HG02840 (cell line): Measurements from ENCODE around the gene TDO2.

ENCODE experiments used
- ATAC-seq: cut with Tn5 transposase; IDR thresholded peaks from one replicate; pipeline ENCODE4 v1.9.1; 2021; ENCODE audit warnings: mild to moderate bottlenecking, moderate library complexity, moderate number of reproducible peaks; ENCODE audit not compliant: unreplicated experiment, low FRiP score

Gene TDO2

DNA sequence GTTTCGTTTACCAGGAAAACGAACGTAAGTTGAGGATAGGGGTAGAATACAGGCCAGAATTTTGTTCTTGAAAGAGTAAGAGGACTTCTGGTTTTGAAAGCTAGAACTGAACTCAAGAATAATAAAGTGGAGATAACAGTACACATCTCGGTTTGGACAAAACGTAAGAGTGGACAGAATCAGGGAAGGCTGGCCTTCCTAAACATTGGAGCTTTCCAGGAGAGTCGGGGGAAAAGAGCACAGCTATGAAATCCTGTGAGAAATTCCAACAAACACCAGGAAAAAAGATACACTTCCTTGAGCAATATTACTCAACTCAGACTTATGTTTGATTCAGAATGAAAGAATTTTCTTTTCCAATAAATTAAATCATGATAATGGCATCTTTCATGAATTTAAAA, 49.0 kb downstream of the TDO2 start:
- no peak for ATAC-seq

DNA sequence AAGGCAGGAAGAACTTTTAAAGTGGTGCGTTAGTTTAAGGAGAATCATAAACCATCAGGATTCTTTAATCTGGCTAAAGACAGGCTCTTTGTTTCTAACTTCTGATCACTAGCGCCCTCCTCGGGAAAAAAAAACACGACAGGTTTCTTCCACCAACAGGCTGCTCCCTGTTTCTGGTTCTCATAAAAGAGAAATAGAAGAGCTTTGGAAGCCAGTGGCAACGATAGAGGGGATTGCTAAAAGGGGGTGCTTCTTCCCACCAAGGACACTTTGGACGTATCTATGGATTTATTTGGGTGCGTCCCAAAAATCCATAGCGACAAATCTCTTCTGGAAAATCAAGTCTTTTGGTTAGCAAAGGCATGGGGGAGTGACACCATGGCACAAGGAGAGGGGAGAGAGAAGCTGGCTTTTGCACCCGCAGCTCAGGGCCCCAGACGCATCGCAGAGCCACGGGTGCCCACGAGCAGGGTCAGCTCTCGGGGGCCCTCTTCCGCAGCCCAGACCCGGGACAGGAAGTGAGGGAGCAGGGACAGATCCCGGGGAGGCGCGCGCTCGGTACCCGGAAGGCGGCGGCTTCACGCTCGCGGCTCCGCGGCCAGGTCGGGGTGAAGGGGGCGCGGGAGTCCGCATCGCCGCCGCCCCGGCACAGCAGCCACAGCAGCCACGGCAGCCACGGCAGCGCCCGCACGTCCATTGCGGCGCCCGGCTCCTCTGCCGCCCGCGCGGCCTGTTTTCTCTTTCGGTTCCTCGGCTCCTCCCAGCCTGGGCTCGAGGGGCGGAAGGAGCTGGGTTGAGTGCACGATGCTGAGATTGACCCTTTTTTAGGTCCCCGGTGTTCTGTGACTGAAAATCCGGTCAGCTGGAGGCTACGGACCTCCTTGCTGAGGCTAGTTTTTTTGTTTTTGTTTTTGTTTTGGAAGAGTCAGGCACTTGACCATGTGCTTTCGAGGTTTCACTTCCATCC, 49.9 kb downstream of the TDO2 start, which contains the start of gene CTSO:
Gene CTSO, minus strand, starts transcription at position 716 of the 967 bp plus-strand sequence. Its CDS starts 19 bp downstream, at position 697.
- ATAC-seq: peak; percentile 97

DNA sequence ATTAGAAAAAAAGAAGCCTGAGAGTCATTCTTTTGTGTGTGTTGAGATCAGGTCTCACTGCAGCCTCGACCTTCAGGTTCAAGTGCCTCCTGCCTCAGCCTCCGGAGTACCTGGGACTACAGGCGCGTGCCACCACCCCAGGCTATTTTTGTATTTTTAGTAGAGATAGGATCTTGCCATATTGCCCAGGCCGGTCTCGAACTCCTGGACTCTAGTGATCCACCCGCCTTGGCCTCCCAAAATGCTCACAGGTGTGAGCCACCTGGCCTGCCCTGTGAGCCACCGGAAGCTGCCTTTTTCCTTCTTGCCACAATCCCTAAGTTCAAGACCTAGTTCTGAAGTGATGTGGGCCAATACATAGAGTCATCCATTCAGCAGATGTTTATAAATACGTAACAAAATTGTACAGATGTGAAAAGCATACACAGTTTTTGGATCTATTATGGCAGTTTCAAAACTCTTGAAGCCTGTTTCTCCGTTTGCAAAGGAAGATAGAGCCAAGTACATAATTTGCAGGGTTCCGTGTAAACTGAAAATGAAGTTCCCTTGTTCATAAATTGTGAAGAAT, 50.7 kb downstream of the TDO2 start:
- no peak for ATAC-seq

DNA sequence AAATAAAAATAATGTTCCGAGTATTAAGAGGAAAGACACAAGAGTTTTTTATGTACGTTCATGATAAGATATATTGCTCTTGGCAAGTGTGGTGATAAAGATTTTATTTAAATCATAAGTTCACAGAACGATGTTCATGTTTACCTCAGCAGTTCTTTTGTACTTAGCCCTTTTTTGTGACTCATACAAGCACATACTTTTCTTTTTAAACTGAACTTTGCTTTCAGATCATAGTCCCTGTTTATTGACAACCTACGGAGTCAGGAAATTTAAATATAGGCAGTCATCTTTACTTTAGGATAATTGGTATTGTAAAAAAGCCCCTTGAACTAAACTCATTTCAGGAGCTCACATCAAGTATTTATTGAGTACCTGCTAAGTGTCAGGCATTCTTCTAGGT, 51.4 kb downstream of the TDO2 start:
- no peak for ATAC-seq

DNA sequence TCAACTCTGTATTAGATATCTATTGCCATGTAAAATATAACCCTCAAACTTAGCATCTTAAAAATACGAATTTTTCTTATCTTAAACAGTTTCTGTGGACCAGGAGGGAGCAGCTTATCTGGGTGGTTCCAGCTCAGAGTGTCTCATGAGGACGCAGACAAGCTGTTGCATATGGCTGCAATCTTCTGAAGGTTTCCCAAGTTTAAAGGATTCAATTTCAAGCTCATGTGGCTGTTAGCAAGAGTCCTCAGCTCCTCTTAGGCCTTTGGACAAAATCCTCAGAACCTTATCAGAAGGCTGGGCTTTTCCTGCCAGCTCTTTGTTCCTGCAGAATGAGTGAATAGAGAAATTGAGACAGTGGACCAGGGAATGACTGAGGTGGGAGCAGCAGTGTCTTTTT, 53.0 kb downstream of the TDO2 start:
- ATAC-seq: no peak

DNA sequence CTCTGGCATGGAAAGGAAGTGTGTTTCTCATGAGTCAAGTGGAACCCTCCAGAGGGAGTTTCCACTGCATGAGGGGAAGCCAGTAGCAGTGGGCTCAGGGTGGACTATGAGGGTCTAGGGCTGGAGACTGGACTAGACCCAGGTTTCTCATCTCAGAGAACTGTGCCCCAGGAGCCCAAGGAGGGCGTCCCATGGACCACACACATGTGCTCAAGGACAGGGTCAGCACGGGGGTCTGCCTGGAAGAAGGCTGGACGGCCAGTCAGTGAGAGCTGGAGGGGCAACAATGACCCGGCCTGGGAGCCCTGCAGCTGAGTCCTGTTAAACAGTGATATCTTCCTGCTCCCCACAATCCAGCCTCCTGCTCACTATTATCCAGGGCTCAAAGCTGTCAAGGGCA, 55.9 kb downstream of the TDO2 start:
- no peak for ATAC-seq

DNA sequence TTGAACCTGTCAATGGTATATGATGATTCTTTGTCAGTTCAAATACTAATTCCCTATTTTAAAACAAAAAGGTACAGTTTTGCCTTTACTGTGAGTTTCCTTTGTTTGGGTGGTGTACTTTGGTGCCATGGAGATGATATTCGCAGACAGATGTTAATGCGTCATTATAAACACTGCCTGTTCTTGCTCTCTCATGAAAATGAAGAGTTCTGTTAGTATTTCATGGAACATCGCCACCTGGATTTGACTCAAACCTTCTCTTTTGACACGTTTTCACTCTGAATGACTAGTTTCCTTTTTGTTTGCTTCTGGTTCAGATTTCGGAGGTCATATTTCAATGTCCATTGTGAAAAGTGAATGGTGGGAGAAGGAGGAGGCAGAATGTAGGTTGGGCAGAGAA, 57.0 kb downstream of the TDO2 start:
- no peak for ATAC-seq

DNA sequence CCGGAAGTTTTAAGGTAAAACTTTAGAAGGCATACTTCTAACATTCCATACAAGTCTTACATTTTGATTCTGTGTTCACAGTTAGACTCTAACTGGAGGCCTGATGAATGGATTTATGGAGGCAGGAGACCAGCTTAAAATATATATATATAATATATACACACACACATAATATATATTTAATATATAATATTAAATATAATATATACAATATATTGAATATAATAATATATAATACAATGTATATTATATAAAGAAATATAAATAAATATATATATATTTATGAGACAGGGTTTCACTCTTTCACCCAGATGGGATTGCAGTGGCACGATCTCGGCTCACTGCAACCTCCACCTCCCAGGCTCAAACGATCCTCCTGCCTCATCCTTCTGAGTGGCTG, 58.1 kb downstream of the TDO2 start:
- no peak for ATAC-seq

DNA sequence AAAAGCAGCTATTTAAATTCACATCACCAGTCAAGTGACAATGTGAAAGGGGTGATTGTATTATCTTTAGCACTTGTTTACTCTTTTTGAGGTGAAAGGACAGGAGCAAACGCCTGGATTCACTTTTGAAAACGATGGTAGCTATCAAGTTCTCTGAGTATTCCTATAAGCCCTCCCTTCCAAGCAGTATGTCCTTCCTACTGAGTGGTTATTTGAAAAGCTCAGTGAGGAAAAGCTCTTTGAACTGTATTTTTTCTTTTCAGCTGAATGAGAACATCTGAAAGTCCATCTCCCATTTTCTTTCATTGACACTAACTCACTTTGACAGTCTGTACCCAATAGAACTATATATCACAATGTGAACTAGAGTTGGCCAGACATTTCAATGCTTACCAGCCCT, 59.3 kb downstream of the TDO2 start:
- no peak for ATAC-seq

DNA sequence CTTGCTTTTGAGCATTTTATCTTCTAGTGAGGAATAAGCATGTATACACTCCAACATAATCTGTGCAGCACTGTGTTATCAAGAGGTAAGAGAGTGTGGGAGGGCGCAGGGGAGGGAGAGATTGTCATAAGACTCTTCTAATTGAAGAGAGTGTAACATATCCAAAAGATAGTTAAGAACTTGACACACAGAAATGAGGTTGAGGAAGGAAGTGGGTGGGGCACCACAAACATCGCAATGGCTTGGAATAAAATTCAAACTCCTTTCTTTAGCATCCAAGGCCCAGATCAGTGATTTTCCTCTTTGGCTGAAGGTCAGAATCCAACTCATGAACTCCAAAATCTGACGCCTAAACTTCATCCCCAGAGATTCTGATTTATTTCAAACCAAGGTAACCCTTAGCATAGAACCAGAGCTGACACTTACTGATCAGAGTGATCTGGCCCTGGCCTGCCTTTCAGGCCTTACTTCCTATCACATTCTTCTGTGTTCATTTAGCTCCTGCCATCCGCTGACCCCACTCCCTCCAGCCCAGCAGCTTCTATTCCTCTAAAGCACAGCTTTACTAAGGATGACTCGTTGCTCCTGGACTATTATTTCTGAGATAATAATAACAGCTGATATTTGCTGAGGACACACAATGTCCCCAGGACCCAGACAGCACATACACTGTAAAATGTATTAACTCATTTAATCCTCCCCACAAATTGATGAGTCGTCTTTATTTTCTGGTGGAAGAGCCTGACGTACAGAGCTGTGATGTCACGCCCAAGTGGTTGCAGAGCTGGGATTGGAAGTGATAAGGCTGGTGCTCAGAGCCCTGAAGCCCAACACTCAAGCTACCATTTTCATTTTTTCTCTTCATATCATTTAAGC, 60.8 kb downstream of the TDO2 start:
- no peak for ATAC-seq

DNA sequence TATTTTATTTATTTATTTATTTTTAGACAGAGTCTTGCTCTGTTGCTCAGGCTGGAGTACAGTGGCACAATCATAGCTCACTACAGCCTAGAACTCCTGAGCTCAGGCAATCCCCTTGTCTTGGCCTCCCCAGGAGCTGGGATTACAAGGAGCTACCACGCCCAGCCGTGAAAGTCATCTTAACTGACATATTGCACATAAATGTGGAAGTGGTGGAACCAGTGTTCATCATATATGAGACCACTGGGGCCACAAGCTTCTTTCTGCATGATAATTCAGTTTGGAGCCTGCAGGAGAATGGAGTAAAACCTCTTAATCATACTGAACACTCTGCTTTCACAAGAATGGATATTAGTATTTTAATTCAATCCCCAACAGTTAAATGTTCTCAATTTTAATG, 62.7 kb downstream of the TDO2 start:
- no peak for ATAC-seq

DNA sequence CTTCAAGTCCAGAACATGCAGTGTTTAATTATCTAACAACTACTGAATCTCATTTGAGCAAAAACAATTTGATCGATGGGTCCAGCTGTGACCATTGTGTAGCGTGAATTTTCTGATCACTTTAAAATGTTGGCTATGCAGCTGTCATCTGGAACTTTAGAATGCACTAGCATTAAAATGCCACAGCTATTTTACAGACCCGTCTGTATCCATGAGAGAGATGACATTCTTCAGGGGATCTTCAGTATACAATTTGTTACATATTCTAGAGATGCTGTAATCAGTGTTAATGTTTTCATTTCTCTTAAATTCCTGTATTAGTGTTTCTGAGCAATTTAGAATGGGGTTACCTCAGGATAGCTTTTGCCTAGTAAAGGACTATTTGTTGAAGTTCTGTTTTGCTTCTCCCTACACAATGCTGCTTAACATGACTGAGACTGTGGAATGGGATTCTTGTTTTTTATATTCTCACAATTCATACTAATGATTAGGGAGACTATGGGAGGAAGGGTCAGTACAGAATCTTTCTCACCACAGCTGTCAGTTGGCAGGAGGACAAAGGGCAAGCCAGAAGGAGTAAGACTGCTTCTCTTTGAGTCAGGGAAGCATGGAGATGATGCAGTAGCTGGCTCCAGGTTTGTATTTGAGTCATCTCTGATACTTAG, 63.4 kb downstream of the TDO2 start:
- ATAC-seq: no peak
